SK-N-SH (cell line): ENCODE measurements around the gene CLDN6. TPM values are rescaled to one million over a fixed set of nuclear protein-coding genes. Genes with fewer than 3 reads are reported as not detected.

Source experiments
- CTCF ChIA-PET: fragments of 300-600, 350-600 bp; formaldehyde crosslinking; extraction: SDS; loops from one replicate; lab custom pipeline; 2021; lab: Yijun Ruan, JAX
- POLR2A ChIA-PET: fragments of 350-600 bp; sonication (Branson Sonifier 250); formaldehyde crosslinking; extraction: SDS; loops from one replicate; lab custom pipeline; 2020; ENCODE audit warnings: antibody characterized with exemption, inconsistent platforms; lab: Yijun Ruan, JAX
- DNase-seq: peaks from one replicate; pipeline ENCODE4 v3.0.0; 2012
- H2AFZ ChIP-seq: fragments of 200-600 bp; sonication (generic); 2 replicates; pipeline ENCODE4 v1.8.1; 2016; ENCODE audit warnings: antibody characterized with exemption, mild to moderate bottlenecking, low read depth
- H3F3A ChIP-seq: fragments of 200-600 bp; sonication (generic); replicated peaks from 2 replicates; pipeline ENCODE3; 2016; ENCODE audit warnings: antibody characterized with exemption, mild to moderate bottlenecking; ENCODE audit not compliant: insufficient read depth
- H3K27ac ChIP-seq, 2 experiments: fragments of 200-500 bp in 1 of 2; fragments of 200-600 bp in 1 of 2; sonication (Bioruptor generic) in 1 of 2; sonication (generic), shearing (Covaris generic) in 1 of 2; 2 replicates each; pipeline versions ENCODE4 v1.5.1 to v1.6.1; 2014 to 2016; ENCODE audit warnings: low read depth in 2 of 2, inconsistent platforms in 1 of 2, low read length in 1 of 2, mild to moderate bottlenecking in 1 of 2, mixed read lengths in 1 of 2
- H3K27me3 ChIP-seq: fragments of 200-600 bp; sonication (generic), shearing (Covaris generic); 2 replicates; pipeline ENCODE4 v1.6.1; 2016; ENCODE audit warnings: mixed run types; ENCODE audit not compliant: insufficient read depth
- H3K36me3 ChIP-seq, 2 experiments: fragments of 200-500 bp in 1 of 2; fragments of 200-600 bp in 1 of 2; sonication (Bioruptor generic) in 1 of 2; sonication (generic) in 1 of 2; replicated peaks in 1 of 2; 2 replicates each; pipeline versions ENCODE3 to v1.5.1; 2014 to 2016; ENCODE audit warnings: low read length in 1 of 2, mild to moderate bottlenecking in 1 of 2; ENCODE audit not compliant: insufficient read depth in 2 of 2, control insufficient read depth in 1 of 2
- H3K4me1 ChIP-seq, 2 experiments: fragments of 200-500 bp in 1 of 2; fragments of 200-600 bp in 1 of 2; sonication (Bioruptor generic) in 1 of 2; sonication (generic), shearing (Covaris generic) in 1 of 2; 2 replicates each; pipeline versions ENCODE4 v1.5.1 to v1.6.1; 2014 to 2016; ENCODE audit warnings: low read depth in 1 of 2, low read length in 1 of 2, mixed run types in 1 of 2; ENCODE audit not compliant: insufficient read depth in 2 of 2, control insufficient read depth in 1 of 2
- H3K4me2 ChIP-seq: fragments of 200-600 bp; sonication (generic), shearing (Covaris generic); 2 replicates; pipeline ENCODE4 v1.6.1; 2017; ENCODE audit warnings: mixed run types
- H3K4me3 ChIP-seq, 2 experiments: fragments of 200-500 bp in 1 of 2; fragments of 200-600 bp in 1 of 2; sonication (Bioruptor generic) in 1 of 2; sonication (generic), shearing (Covaris generic) in 1 of 2; 2 replicates each; pipeline versions ENCODE4 v1.5.1 to v1.8.1; 2014 to 2016; ENCODE audit warnings: low read depth in 2 of 2, inconsistent platforms in 1 of 2, low read length in 1 of 2, mild to moderate bottlenecking in 1 of 2, mixed read lengths in 1 of 2, moderate library complexity in 1 of 2
- H3K79me2 ChIP-seq: fragments of 200-600 bp; sonication (generic); 2 replicates; pipeline ENCODE4 v1.8.1; 2017; ENCODE audit warnings: mild to moderate bottlenecking; ENCODE audit not compliant: insufficient read depth
- H3K9ac ChIP-seq: fragments of 200-600 bp; sonication (generic); 2 replicates; pipeline ENCODE4 v1.6.1; 2017; ENCODE audit warnings: mixed run types
- H3K9me2 ChIP-seq: fragments of 200-600 bp; sonication (generic); 2 replicates; pipeline ENCODE4 v1.6.1; 2017; ENCODE audit warnings: mixed run types
- H3K9me3 ChIP-seq: fragments of 200-600 bp; sonication (generic); 2 replicates; pipeline ENCODE4 v1.6.1; 2017; ENCODE audit warnings: mixed run types, mild to moderate bottlenecking, moderate library complexity
- H4K20me1 ChIP-seq: fragments of 200-600 bp; sonication (generic); 2 replicates; pipeline ENCODE4 v1.6.1; 2017; ENCODE audit warnings: mild to moderate bottlenecking, mixed run types; ENCODE audit not compliant: insufficient read depth
- CHD2 ChIP-seq: fragments of 150-350 bp; IDR thresholded peaks from 2 replicates; pipeline ENCODE4 v1.6.1; 2018; ENCODE audit warnings: low read length; ENCODE audit not compliant: partially characterized antibody
- CTCF ChIP-seq: fragments of 200-600 bp; sonication (generic); IDR thresholded peaks from 2 replicates; pipeline ENCODE4 v1.6.1; 2017; ENCODE audit warnings: antibody characterized with exemption, mild to moderate bottlenecking, moderate library complexity
- ELF1 ChIP-seq: IDR thresholded peaks from 2 replicates; pipeline ENCODE4 v1.4.0; 2012
- EP300 ChIP-seq, 2 experiments: IDR thresholded peaks; 2 replicates each; pipeline versions ENCODE4 v1.4.0 to v1.6.1; 2012; ENCODE audit warnings: borderline replicate concordance in 1 of 2, low read depth in 1 of 2, low read length in 1 of 2
- FOXJ3 ChIP-seq: sonication (generic); formaldehyde crosslinking; IDR thresholded peaks from 2 replicates; pipeline ENCODE4 v1.5.1; 2020; ENCODE audit warnings: mild to moderate bottlenecking, missing genetic modification reagents
- GABPA ChIP-seq: IDR thresholded peaks from 2 replicates; pipeline ENCODE4 v1.4.0; 2012; ENCODE audit warnings: low read depth, mild to moderate bottlenecking
- GATA2 ChIP-seq: sonication (generic); formaldehyde crosslinking; IDR thresholded peaks from 2 replicates; pipeline ENCODE4 v1.5.0; 2020; ENCODE audit warnings: mild to moderate bottlenecking, missing genetic modification reagents
- JUND ChIP-seq: IDR thresholded peaks from 2 replicates; pipeline ENCODE4 v1.4.0; 2012
- MAX ChIP-seq: IDR thresholded peaks from 2 replicates; pipeline ENCODE4 v1.4.0; 2012; ENCODE audit warnings: low read depth
- MEF2A ChIP-seq: IDR thresholded peaks from 2 replicates; pipeline ENCODE4 v1.4.0; 2012; ENCODE audit warnings: low read depth, borderline replicate concordance
- MXI1 ChIP-seq: IDR thresholded peaks from 2 replicates; pipeline ENCODE4 v1.6.1; 2012; ENCODE audit warnings: mild to moderate bottlenecking, low read depth, low read length, improper control_type of control experiment
- NFIC ChIP-seq: IDR thresholded peaks from 2 replicates; pipeline ENCODE4 v1.4.0; 2012; ENCODE audit warnings: borderline replicate concordance
- NRF1 ChIP-seq: IDR thresholded peaks from 2 replicates; pipeline ENCODE4 v1.6.1; 2012; ENCODE audit warnings: low read depth, mild to moderate bottlenecking, low read length
- RCOR1 ChIP-seq: fragments of 150-350 bp; IDR thresholded peaks from 2 replicates; pipeline ENCODE4 v1.6.1; 2017; ENCODE audit warnings: antibody characterized with exemption, low read length
- RXRA ChIP-seq: IDR thresholded peaks from 2 replicates; pipeline ENCODE4 v1.4.0; 2012; ENCODE audit warnings: low read depth, mild to moderate bottlenecking, borderline replicate concordance
- SIN3A ChIP-seq: IDR thresholded peaks from 2 replicates; pipeline ENCODE4 v1.6.1; 2012; ENCODE audit warnings: low read depth, mild to moderate bottlenecking, low read length, moderate library complexity, borderline replicate concordance
- YY1 ChIP-seq: IDR thresholded peaks from 2 replicates; pipeline ENCODE4 v1.4.0; 2012; ENCODE audit warnings: low read depth, mild to moderate bottlenecking
- WGBS: methylation state at CpG from one replicate; pipeline ENCODE4 v1.1.6; 2017; ENCODE audit warnings: low lambda C conversion rate; 5-methylcytosine and 5-hydroxymethylcytosine counted together
- polyA plus RNA-seq, 3 experiments: library from polyadenylated mRNA; depleted of rRNA; stranded (reverse); fragments of >200 nt; gene quantifications; 2 replicates each; pipeline ENCODE4 v1.2.3, GENCODE V29; 2012
- TF ChIP-seq, protein P1 (sequence below): fragments of 150-350 bp; IDR thresholded peaks from 2 replicates; pipeline ENCODE4 v1.6.1; 2017; ENCODE audit warnings: antibody characterized with exemption, low read length, low read depth, borderline replicate concordance
- TF ChIP-seq, protein P2 (sequence below): IDR thresholded peaks from 2 replicates; pipeline ENCODE4; 2012

The CLDN6 gene, protein sequence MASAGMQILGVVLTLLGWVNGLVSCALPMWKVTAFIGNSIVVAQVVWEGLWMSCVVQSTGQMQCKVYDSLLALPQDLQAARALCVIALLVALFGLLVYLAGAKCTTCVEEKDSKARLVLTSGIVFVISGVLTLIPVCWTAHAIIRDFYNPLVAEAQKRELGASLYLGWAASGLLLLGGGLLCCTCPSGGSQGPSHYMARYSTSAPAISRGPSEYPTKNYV
- polyA plus RNA-seq (2012; rRNA removed), result 0.20 and 0.24 TPM in 2 replicates
- polyA plus RNA-seq (2012; cell fraction: cytosol; rRNA removed), result 0.20 and 0.22 TPM in 2 replicates
- polyA plus RNA-seq (2012; cell fraction: nucleus; rRNA removed), result 0.29 and 0.59 TPM in 2 replicates

- WGBS, result 42% methylated on average over 23 of the region's 52 CpGs
- Histone ChIP-seq H3K4me1 (peaks cover 6 to 29% of the 10 kb centered on the region in 2 experiments; a peak in 3 of 4 replicates), H3F3A (peaks cover 22% of the 10 kb centered on the region), H3K27me3 (no peaks in the 10 kb centered on the region), H3K9ac (no peak within 1 kb of the TSS), H3K4me3 (peak within 1 kb of the TSS in 1 of 2 experiments; percentile 13; a peak in 1 of 4 replicates), H3K9me2 (no peaks in the 10 kb centered on the region), H3K79me2 (peaks cover 11% of the 10 kb centered on the region; the same call in 1 of the 2 replicates), H3K27ac (no peak within 1 kb of the TSS), H3K9me3 (no peaks in the 10 kb centered on the region), H4K20me1 (peaks cover 8% of the 10 kb centered on the region), H3K36me3 (peaks cover 4 to 15% of the 10 kb centered on the region in 2 experiments), H2AFZ (no peak within 1 kb of the TSS), H3K4me2 (no peak within 1 kb of the TSS)
- ChIA-PET CTCF (interaction anchor here (0.6 to 8.5 kb wide), 6 partner anchors 11 to 133 kb away, joined by 3 to 111 read pairs (median 6); partner anchors contain the start of gene KREMEN2), POLR2A (no interaction called here)
- TF ChIP-seq, protein P1, sequence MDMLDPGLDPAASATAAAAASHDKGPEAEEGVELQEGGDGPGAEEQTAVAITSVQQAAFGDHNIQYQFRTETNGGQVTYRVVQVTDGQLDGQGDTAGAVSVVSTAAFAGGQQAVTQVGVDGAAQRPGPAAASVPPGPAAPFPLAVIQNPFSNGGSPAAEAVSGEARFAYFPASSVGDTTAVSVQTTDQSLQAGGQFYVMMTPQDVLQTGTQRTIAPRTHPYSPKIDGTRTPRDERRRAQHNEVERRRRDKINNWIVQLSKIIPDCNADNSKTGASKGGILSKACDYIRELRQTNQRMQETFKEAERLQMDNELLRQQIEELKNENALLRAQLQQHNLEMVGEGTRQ, result no peak
- TF ChIP-seq MXI1 (no peak), NFIC (no peak), JUND (no peak), CTCF (peak; percentile 50), EP300 (IDR thresholded peaks at IDR 0.05; ENCODE audit: borderline replicate concordance in 1 of 2, low read depth in 1 of 2, low read length in 1 of 2) (no peak), RCOR1 (no peak), MEF2A (no peak)
- peak; percentile 92 for DNase-seq
Measured at GRCh38 chr16:3017794-3018506, at the start of gene CLDN6. Gene CLDN6, minus strand, starts transcription at chr16:3018183. Its CDS starts 2,162 bp downstream, at chr16:3016021.

DNA sequence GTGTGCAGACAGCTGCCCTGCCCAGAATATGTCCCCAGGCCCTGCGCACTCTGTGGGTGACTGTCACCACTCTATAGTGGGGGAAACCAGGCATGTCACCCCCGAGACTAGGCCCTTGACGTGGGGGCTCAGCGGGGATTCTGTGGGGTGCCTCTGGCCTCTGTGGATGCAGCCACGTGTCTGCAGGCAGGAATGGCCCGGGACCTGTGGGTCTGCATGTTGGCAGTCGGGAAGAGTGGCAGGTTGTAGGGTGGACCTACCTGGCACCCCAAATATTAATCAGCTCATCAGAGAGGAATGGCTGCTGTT is 48.4 kb upstream of the CLDN6 start:
- no peaks in the 10 kb centered on the region for H3K9me3 ChIP-seq
- CTCF ChIA-PET, result interaction anchor here (1.8 to 3.9 kb wide), 2 partner anchors 32 to 37 kb away, joined by 5 to 26 read pairs; no protein-coding TSS in a partner anchor
- no peaks in the 10 kb centered on the region for H4K20me1 ChIP-seq
- no peak for DNase-seq
- H3K79me2 ChIP-seq, result no peaks in the 10 kb centered on the region
- H3K4me2 ChIP-seq, result peak overlapping the region; percentile 46; the same call in 1 of the 2 replicates
- H3K27me3 ChIP-seq, result no peaks in the 10 kb centered on the region
- H3K27ac ChIP-seq, result no peak overlapping the region
- no peaks in the 10 kb centered on the region; a peak in 1 of 4 replicates for H3K4me1 ChIP-seq
- no peak overlapping the region for H2AFZ ChIP-seq
- no peak overlapping the region for H3K9ac ChIP-seq
- no peaks in the 10 kb centered on the region for H3K36me3 ChIP-seq
- 85% methylated on average over 4 of the region's 7 CpGs for whole genome bisulfite sequencing
- no peaks in the 10 kb centered on the region for H3K9me2 ChIP-seq
- H3K4me3 ChIP-seq, result no peak overlapping the region; a peak in 1 of 4 replicates
- POLR2A ChIA-PET, result no interaction called here
- H3F3A ChIP-seq, result no peaks in the 10 kb centered on the region
- TF ChIP-seq MAX (no peak), ELF1 (no peak), RCOR1 (no peak), GATA2 (no peak), RXRA (no peak), GABPA (no peak), NRF1 (no peak), YY1 (no peak), FOXJ3 (CRISPR knock-in tag) (no peak), CHD2 (no peak), SIN3A (no peak)
- TF ChIP-seq, protein P2, sequence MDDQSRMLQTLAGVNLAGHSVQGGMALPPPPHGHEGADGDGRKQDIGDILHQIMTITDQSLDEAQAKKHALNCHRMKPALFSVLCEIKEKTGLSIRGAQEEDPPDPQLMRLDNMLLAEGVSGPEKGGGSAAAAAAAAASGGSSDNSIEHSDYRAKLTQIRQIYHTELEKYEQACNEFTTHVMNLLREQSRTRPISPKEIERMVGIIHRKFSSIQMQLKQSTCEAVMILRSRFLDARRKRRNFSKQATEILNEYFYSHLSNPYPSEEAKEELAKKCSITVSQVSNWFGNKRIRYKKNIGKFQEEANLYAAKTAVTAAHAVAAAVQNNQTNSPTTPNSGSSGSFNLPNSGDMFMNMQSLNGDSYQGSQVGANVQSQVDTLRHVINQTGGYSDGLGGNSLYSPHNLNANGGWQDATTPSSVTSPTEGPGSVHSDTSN, result no peak
